Measurements from ENCODE around the gene RNF19B. TPM values are rescaled to one million over a fixed set of nuclear protein-coding genes. Genes with fewer than 3 reads are reported as not detected.
A peak's percentile ranks its signal among the peaks of the same experiment; 100 is the strongest.
"Not testable (repeated sequence)": the region's sequence is repeated elsewhere in the genome, so short reads cannot be mapped to it uniquely, and the experiment has no call there.

Gene RNF19B
- total RNA-seq, 8 experiments from 2014 or later, result 6.4 to 26.1 (median 22.3) TPM

DNA sequence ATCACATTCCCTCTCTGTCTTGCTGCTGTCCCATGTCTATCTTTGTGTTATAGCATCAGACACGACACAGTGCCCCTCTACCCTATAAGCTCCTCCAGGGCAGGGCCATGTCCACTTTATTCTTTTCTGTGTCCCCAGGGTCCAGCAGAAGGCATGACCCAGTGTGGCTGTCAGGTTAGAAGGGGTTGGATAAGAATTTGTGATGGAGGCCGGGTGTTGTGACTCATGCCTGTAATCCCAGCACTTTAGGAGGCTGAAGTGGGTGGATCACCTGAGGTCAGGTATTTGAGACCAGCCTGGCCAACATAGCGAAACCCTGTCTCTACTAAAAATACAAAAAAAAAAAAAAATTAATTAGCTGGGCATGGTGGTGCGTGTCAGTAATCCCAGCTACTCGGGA, 26.3 kb upstream of the RNF19B start:
- no peak for ATAC-seq (replicated peaks in 6 of 8)
- WGBS, 10 experiments, result 70 to 100% (median 95%) methylated on average over 1 to 5 of the region's 5 CpGs; no CpG with 5 or more reads in 1 of the 10 experiments
- no peak overlapping the region for H3K27ac ChIP-seq
- in situ Hi-C loops (cut with MboI; ENCODE audit: low pct_unique_long_range_greater_than_20kb in 2 of 9, low sequenced_read_pairs in 9 of 9, unreplicated experiment in 9 of 9), result no loop called here
- no peak overlapping the region for H3K4me3 ChIP-seq
- peaks cover 11 to 12% of the 10 kb centered on the region in 2 donors for H3K4me1 ChIP-seq (replicated peaks in 1 of 2)

DNA sequence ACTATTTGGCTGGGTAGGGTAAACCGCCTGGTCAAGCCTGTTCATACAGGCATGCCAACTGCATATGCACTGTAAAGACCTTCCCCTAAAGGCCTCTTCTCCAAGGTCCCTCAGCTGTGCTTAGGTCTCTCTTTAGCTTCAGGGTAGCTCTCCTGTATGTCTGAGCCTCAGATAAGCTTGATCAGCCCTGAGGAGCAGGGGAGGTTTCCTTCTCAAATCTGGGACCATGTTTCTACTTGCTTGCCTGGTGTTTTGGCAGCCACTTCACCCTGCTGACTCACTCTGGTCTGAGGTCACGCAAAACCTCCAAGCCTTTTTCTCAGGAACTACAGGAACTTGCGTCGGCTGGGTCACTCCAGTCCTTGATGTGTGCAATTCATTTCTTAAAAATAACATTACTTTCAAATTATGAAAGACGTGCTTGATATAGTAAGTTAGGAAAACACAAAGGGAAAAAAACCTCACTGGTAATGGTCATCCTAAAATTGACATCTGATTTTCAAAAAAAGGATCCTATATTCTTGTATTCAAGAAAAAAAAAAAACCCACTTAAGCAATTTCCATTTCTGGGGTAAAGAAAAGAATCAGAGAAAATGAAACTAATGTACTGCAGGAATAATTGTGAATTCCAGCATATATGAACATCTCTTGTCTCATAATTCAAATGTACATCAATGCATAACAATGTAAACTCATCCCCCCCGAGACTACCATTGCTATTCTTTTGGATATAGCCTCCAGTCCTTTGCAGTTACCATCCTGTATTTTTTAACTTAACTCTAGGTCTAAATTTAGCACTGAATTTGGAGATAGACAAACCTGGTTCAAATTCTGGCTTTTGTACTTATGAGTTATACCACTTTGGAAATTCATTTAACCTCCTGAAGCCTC, 24.8 kb upstream of the RNF19B start:
- in situ Hi-C loops (cut with MboI; ENCODE audit: low pct_unique_long_range_greater_than_20kb in 2 of 9, low sequenced_read_pairs in 9 of 9, unreplicated experiment in 9 of 9), result no loop called here
- 0 to 89% (median 75%) methylated on average over 2 to 6 of the region's 6 CpGs for WGBS, 10 experiments
- peak in 7 of 8 experiments; percentile 15 to 73 (median 31) for ATAC-seq (replicated peaks in 6 of 8)
- H3K4me1 ChIP-seq (replicated peaks in 1 of 2), result peaks cover 17 to 18% of the 10 kb centered on the region in 2 donors
- no peak overlapping the region for H3K27ac ChIP-seq
- H3K4me3 ChIP-seq, result no peak overlapping the region

DNA sequence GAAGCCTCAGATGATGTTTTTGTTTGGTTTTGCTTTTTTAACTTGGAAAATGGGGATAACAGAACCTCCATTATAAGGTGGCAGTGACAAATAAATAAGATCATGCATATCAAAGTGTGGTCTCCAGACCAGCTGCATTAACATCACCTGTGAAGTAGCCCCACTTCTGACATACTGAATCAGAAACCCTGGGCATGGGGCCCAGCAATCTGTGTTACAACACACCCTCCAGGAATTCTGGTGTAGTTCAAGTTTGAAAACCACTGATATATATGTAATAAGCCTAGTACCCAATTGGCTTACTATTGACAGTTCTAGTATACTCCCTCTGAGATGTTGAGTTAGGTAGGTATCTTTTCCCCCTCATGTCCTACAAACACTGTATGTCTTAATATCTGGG, 24.1 kb upstream of the RNF19B start:
- no peak overlapping the region for H3K4me3 ChIP-seq
- in situ Hi-C loops (cut with MboI; ENCODE audit: low pct_unique_long_range_greater_than_20kb in 2 of 9, low sequenced_read_pairs in 9 of 9, unreplicated experiment in 9 of 9), result no loop called here
- peak in 2 of 8 experiments; percentile 1 to 3 for ATAC-seq (replicated peaks in 6 of 8)
- peaks cover 21 to 23% of the 10 kb centered on the region in 2 donors for H3K4me1 ChIP-seq (replicated peaks in 1 of 2)
- no peak overlapping the region for H3K27ac ChIP-seq

DNA sequence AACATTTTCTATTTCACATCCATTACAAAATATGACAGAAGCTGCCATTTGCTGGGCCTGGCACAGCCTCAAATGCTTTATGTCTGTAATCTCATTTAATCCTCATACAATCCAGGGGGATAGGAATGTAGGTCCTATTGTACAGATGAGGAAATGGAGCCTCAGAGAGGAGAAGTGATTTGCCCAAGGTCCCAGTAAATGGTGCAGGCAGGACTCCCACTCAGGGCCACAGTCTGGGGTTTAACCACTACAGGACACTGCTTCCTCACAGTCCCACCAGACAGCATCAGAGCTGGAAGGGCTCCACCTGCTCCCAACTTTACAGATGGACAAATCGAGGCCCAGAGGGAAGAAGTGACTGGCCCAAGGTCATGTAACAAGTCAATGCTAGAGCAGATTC, 20.6 kb upstream of the RNF19B start:
- no peak for ATAC-seq (replicated peaks in 6 of 8)
- WGBS, 10 experiments, result 33 to 100% (median 84%) methylated on average over 1 of the region's 1 CpG; no CpG with 5 or more reads in 6 of the 10 experiments
- in situ Hi-C loops (cut with MboI; ENCODE audit: low pct_unique_long_range_greater_than_20kb in 2 of 9, low sequenced_read_pairs in 9 of 9, unreplicated experiment in 9 of 9), result no loop called here
- Histone ChIP-seq H3K4me3 (no peak overlapping the region), H3K4me1 (replicated peaks in 1 of 2) (peaks cover 9 to 11% of the 10 kb centered on the region in 2 donors), H3K27ac (no peak overlapping the region)

DNA sequence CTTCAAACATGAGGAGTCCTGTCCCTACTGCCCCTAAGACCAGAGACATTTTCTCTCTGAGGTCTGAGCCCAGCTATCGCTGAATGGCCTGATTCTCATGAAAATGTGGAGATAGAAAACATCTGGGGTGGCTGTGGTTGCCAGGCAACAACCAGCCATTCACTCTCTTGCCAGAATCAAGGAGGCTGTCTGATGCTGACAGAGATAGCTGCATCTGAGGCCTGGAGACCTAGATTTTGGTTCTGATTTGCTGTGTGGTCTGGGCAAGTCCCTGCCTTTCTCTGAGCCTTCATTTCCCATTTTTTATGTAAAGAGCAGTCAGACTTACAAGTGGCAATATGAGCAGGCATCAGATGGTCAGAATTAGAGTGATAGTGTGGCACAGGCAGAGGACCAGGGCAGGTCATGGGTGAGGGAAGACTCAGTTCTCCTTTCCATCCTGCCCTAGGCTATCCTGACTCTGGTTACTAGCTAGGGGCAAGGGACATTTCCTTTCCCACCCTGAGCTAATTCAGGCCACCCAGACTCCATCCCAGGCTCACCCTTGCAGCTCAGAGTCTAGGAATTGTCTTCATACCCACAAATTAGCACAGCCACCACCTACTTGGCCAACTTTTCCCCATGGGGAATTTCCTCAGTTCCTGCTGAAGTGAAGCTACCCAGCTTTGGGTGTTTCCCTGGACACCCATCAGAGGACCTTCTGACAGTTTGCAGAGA, 20.0 kb upstream of the RNF19B start:
- ATAC-seq (replicated peaks in 6 of 8), result peak in 7 of 8 experiments; percentile 14 to 68 (median 61)
- H3K4me1 ChIP-seq (replicated peaks in 1 of 2), result peaks cover 9 to 11% of the 10 kb centered on the region in 2 donors
- H3K27ac ChIP-seq, result no peak overlapping the region
- in situ Hi-C loops (cut with MboI; ENCODE audit: low pct_unique_long_range_greater_than_20kb in 2 of 9, low sequenced_read_pairs in 9 of 9, unreplicated experiment in 9 of 9), result no loop called here
- 0 to 20% (median 0%) methylated on average over 1 of the region's 1 CpG; no CpG with 5 or more reads in 5 of the 10 experiments for WGBS, 10 experiments
- H3K4me3 ChIP-seq, result no peak overlapping the region

DNA sequence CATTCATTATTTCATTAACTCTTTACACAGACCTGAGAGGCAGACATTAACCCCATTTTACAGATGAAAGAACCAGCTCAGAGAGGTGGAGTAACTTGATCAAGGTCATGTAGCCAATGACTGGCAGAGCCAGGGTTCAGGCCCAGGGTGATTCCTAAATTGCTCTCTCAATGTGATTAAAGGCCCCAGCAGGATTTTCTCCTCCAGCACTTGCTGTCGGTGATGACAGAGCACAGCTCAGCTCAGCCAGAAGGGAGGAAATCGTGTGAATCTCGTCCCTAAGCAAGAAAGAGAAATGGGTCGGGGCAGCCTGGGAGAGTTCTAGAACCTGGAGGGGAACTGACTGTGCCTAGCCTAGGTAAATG, 19.5 kb upstream of the RNF19B start:
- peaks cover 9 to 11% of the 10 kb centered on the region in 2 donors for H3K4me1 ChIP-seq (replicated peaks in 1 of 2)
- peak in 1 of 8 experiments; percentile 20 for ATAC-seq (replicated peaks in 6 of 8)
- H3K27ac ChIP-seq, result no peak overlapping the region
- in situ Hi-C loops (cut with MboI; ENCODE audit: low pct_unique_long_range_greater_than_20kb in 2 of 9, low sequenced_read_pairs in 9 of 9, unreplicated experiment in 9 of 9), result no loop called here
- H3K4me3 ChIP-seq, result no peak overlapping the region
- 21 to 57% (median 40%) methylated on average over 1 to 4 of the region's 4 CpGs; no CpG with 5 or more reads in 4 of the 10 experiments for WGBS, 10 experiments

DNA sequence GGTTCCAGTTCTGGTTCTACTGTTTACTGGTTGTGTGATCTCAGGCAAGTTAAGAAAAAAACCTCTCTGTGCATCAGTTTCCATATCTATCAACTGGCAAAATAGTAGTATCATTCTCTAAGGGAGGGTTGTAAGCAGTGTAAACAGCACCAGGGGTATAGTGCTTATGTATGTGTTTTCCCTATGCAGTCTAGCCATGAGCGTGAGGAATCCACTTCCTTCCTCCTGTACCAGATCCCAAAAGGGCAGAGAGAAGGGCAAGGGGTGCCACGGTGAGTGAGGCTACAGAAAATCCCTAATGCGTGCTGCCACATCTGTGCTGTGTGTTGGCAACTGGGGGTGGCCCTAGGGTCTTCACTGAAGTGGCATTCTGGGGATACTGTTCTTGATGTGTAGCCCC, 18.4 kb upstream of the RNF19B start:
- H3K4me3 ChIP-seq, result no peak overlapping the region
- peaks cover 9 to 11% of the 10 kb centered on the region in 2 donors for H3K4me1 ChIP-seq (replicated peaks in 1 of 2)
- 57 to 100% (median 94%) methylated on average over 1 to 3 of the region's 3 CpGs; no CpG with 5 or more reads in 4 of the 10 experiments for WGBS, 10 experiments
- in situ Hi-C loops (cut with MboI; ENCODE audit: low pct_unique_long_range_greater_than_20kb in 2 of 9, low sequenced_read_pairs in 9 of 9, unreplicated experiment in 9 of 9), result no loop called here
- H3K27ac ChIP-seq, result no peak overlapping the region
- no peak for ATAC-seq (replicated peaks in 6 of 8)

DNA sequence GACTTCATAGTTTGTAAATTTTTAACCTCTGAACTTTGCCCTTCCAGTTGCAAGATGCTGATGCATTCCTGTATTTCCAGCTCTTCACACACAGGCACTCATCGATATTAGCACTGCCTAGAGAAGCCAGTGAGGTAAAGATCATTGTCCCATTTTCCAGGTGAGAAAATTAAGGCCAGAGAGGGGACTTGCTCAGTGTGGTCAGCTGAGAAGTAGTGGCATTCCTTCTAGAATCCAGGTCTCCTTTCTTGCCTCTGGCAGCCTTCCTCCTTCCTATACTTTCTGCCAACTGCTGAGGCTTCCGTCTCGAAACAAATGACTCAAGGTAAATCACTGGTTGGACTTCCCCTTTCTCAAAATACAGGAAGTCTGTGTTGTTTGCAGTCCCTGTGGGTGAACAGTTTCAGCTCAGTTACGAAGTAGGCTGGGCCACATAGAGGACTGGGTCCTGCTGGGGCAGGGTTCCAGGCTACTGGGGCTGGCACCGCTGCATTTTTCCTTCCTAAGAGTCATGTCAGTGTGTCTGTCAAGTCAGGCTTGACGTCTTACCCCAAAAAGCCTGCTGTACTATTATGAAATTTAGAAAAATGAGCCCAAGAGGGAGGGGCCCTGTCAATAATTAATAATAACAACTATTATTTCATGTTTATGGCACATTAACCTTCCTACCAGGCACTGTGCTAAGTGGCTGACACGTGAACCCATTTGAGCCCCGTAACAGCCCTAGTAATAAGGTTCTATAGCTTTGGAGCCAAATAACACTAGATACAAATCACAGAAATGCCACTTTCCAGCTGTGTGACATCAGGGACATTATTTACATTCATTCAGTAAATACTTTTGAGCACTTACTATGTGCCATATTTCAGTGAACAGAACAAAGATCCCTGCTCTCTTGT, 16.6 kb upstream of the RNF19B start:
- Histone ChIP-seq H3K27ac (no peak overlapping the region), H3K4me1 (replicated peaks in 1 of 2) (peaks cover 9 to 11% of the 10 kb centered on the region in 2 donors), H3K4me3 (no peak overlapping the region)
- WGBS, 10 experiments, result 15 to 80% (median 59%) methylated on average over 1 to 8 of the region's 8 CpGs
- in situ Hi-C loops (cut with MboI; ENCODE audit: low pct_unique_long_range_greater_than_20kb in 2 of 9, low sequenced_read_pairs in 9 of 9, unreplicated experiment in 9 of 9), result no loop called here
- ATAC-seq (replicated peaks in 6 of 8), result peak in 4 of 8 experiments; percentile 53 to 76 (median 67)

DNA sequence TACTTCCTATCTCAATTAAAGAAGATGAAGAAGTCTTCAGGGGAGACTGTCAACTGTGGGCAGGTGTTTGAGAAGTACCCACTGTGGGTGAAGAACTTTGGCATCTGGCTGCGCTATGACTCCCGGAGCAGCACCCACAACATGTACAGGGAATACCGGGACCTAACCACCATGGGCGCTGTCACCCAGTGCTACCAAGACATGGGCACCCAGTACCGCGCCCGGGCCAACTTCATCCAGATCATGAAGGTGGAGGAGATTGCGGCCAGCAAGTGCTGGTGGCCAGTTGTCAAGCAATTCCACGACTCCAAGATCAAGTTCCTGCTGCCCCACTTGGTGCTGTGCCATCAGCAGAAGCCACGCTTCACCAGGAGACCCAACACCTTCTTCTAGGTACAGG, 15.5 kb upstream of the RNF19B start:
- Histone ChIP-seq H3K4me1 (replicated peaks in 1 of 2) (peaks cover 9 to 11% of the 10 kb centered on the region in 2 donors), H3K27ac (no peak overlapping the region), H3K4me3 (no peak overlapping the region)
- in situ Hi-C loops (cut with MboI; ENCODE audit: low pct_unique_long_range_greater_than_20kb in 2 of 9, low sequenced_read_pairs in 9 of 9, unreplicated experiment in 9 of 9), result no loop called here
- 73 to 100% (median 91%) methylated on average over 1 to 8 of the region's 10 CpGs; no CpG with 5 or more reads in 4 of the 10 experiments for WGBS, 10 experiments
- no peak for ATAC-seq (replicated peaks in 6 of 8)

DNA sequence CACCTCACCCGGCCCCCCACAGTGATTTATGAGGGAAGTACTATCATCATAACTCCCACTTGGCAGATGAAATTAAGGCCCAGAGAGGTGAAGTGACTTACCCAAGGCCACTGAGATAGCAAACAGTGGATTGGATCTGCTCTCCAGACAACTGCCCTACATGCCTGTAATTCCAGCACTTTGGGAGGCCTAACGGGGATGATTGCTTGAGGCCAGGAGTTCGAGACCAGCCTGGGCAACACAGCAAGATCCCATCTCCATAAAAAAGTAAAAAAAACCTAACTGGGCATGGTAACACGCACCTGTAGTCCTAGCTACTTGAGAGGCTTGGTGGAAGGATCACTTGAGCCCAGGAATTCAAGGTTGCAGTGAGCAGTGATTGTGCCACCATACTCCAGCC, 14.2 kb upstream of the RNF19B start:
- Histone ChIP-seq H3K4me1 (replicated peaks in 1 of 2) (no peaks in the 10 kb centered on the region), H3K27ac (no peak overlapping the region), H3K4me3 (no peak overlapping the region)
- in situ Hi-C loops (cut with MboI; ENCODE audit: low pct_unique_long_range_greater_than_20kb in 2 of 9, low sequenced_read_pairs in 9 of 9, unreplicated experiment in 9 of 9), result no loop called here
- no peak for ATAC-seq (replicated peaks in 6 of 8)
- 73 to 100% (median 86%) methylated on average over 1 to 4 of the region's 4 CpGs; no CpG with 5 or more reads in 4 of the 10 experiments for WGBS, 10 experiments

DNA sequence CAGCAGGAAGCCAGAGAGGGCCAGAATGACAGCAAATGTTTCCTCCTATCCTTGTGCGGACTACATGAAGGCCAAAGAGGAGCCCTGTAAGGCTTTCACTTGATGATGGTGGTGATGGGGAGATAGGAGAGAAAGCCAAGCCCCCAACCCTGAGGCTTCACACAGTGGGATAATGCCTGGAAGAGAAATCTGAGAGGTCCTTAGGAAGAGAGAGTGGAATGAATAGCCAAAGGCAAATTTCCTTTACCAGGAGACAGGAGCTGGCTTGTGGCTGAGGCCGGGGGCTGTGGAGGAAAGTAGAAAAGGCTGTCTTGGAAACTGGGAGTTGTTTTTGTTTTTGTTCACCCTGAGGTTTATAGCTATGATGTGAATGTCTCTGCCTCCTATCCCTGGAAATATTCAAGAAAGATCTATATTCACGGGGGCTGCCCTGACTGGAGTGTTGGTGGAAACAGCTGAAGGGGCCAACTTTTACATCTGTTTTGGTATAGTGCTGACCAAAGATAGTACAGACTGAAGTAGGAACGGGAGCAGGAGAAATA, 13.0 kb upstream of the RNF19B start:
- no peaks in the 10 kb centered on the region for H3K4me1 ChIP-seq (replicated peaks in 1 of 2)
- H3K27ac ChIP-seq, result no peak overlapping the region
- 33 to 83% (median 70%) methylated on average over 1 to 4 of the region's 4 CpGs for WGBS, 10 experiments
- in situ Hi-C loops (cut with MboI; ENCODE audit: low pct_unique_long_range_greater_than_20kb in 2 of 9, low sequenced_read_pairs in 9 of 9, unreplicated experiment in 9 of 9), result no loop called here
- ATAC-seq (replicated peaks in 6 of 8), result no peak
- no peak overlapping the region for H3K4me3 ChIP-seq

DNA sequence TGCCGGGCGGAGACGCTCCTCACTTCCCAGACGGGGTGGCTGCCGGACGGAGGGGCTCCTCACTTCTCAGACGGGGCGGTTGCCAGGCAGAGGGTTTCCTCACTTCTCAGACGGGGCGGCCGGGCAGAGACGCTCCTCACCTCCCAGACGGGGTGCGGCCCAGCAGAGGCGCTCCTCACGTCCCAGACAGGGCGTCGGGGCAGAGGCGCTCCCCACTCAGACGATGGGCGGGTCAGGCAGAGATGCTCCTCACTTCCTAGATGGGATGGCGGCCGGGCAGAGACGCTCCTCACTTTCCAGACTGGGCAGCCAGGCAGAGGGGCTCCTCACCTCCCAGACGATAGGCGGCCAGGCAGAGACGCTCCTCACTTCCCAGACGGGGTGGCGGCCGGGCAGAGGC, 10.4 kb upstream of the RNF19B start:
- H3K4me3 ChIP-seq; H3K4me1 ChIP-seq (replicated peaks in 1 of 2); H3K27ac ChIP-seq; ATAC-seq (replicated peaks in 6 of 8); in situ Hi-C loops (cut with MboI; ENCODE audit: low pct_unique_long_range_greater_than_20kb in 2 of 9, low sequenced_read_pairs in 9 of 9, unreplicated experiment in 9 of 9): not testable (repeated sequence)
- no CpG with 5 or more reads among the region's 30 CpGs for WGBS, 10 experiments
